AG09309 (cell line): ENCODE data around the gene GPRC5A.

Experiments used
- DNase-seq: peaks from one replicate; pipeline ENCODE4 v3.0.0-alpha.2; 2010; ENCODE audit warnings: low read depth
- H3K4me3 ChIP-seq: 2 replicates; pipeline ENCODE4 v1.5.1; 2011; ENCODE audit warnings: mild to moderate bottlenecking, low read depth, low read length, moderate library complexity; ENCODE audit not compliant: control insufficient read depth
- CTCF ChIP-seq: IDR thresholded peaks from 2 replicates; pipeline ENCODE4 v1.5.1; 2011; ENCODE audit warnings: mild to moderate bottlenecking, low read depth, low read length, inconsistent platforms; ENCODE audit not compliant: insufficient read depth, control insufficient read depth; ENCODE audit errors: missing control alignments

GPRC5A gene

GRCh38 chr12:12909228-12909994 is 18.0 kb downstream of the GPRC5A start:
- DNase-seq = no peak
- no peak for TF ChIP-seq CTCF
- H3K4me3 ChIP-seq = no peak overlapping the region

DNA sequence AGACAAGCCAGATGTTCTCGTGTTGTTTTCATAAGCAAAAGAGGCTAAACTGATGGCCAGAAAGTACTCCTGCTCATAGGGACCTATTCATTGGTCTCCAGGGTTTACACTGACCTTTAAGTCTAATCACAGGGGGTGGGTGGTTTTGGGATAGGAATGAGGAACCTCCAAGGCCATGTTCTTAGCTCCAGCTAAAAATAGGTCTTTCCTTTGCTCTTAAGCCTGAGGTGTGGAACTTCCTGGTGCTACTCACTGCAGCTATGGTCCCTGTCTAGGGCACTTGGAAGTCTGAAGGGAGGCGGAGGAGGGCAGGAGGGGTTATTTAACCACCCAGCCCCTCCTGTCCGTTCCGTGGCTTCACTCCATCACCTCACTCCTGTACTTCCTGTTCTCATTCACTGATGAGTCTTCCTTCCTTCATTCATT is 18.6 kb downstream of the GPRC5A start:
- no peak for DNase-seq
- TF ChIP-seq CTCF = no peak
- H3K4me3 ChIP-seq = no peak overlapping the region

GRCh38 chr12:12912711-12913110 is 21.3 kb downstream of the GPRC5A start:
- no peak for DNase-seq
- H3K4me3 ChIP-seq = no peak overlapping the region
- TF ChIP-seq CTCF = no peak

- DNase-seq = no peak
- no peak for TF ChIP-seq CTCF
- no peak overlapping the region for H3K4me3 ChIP-seq
These were observed 24.3 kb downstream of the GPRC5A start for GRCh38 chr12:12915656-12916055.

- DNase-seq = no peak
- peak; percentile 96 for TF ChIP-seq CTCF
- no peak overlapping the region for H3K4me3 ChIP-seq
These were observed 25.0 kb downstream of the GPRC5A start for GRCh38 chr12:12916135-12916944.

- H3K4me3 ChIP-seq = no peak overlapping the region
- TF ChIP-seq CTCF = no peak
- DNase-seq = no peak
These were observed 26.2 kb downstream of the GPRC5A start for GRCh38 chr12:12917517-12917916.
